PC-3 (cell line): Measurements from ENCODE around the gene CFAP410.

ENCODE experiments used
- EZH2 ChIP-seq: fragments of 300-600 bp; sonication (generic); IDR thresholded peaks from one replicate; pipeline ENCODE4 v1.6.1; 2017; ENCODE audit warnings: antibody characterized with exemption, mild to moderate bottlenecking, low read length; ENCODE audit not compliant: unreplicated experiment
- EZH2phosphoT487 ChIP-seq: fragments of 300-600 bp; sonication (generic); IDR thresholded peaks from 2 replicates; pipeline ENCODE4 v1.6.1; 2018; ENCODE audit warnings: mild to moderate bottlenecking, antibody characterized with exemption, low read length, borderline replicate concordance
- TF ChIP-seq, protein P1 (sequence below): fragments of 300-600 bp; sonication (generic); conservative IDR thresholded peaks from 2 replicates; pipeline ENCODE4 v1.5.1; 2017; ENCODE audit warnings: antibody characterized with exemption, low read depth, mild to moderate bottlenecking, low read length

GRCh38 chr21:44313451-44313850 is 25.7 kb downstream of the CFAP410 start:
- TF ChIP-seq, protein P1, sequence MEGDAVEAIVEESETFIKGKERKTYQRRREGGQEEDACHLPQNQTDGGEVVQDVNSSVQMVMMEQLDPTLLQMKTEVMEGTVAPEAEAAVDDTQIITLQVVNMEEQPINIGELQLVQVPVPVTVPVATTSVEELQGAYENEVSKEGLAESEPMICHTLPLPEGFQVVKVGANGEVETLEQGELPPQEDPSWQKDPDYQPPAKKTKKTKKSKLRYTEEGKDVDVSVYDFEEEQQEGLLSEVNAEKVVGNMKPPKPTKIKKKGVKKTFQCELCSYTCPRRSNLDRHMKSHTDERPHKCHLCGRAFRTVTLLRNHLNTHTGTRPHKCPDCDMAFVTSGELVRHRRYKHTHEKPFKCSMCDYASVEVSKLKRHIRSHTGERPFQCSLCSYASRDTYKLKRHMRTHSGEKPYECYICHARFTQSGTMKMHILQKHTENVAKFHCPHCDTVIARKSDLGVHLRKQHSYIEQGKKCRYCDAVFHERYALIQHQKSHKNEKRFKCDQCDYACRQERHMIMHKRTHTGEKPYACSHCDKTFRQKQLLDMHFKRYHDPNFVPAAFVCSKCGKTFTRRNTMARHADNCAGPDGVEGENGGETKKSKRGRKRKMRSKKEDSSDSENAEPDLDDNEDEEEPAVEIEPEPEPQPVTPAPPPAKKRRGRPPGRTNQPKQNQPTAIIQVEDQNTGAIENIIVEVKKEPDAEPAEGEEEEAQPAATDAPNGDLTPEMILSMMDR = no peak
- TF ChIP-seq EZH2phosphoT487 (no peak), EZH2 (no peak)
